Endothelial cell (in vitro differentiated cells): ENCODE results near the gene EPHX1. TPM values are rescaled to one million over a fixed set of nuclear protein-coding genes. Genes with fewer than 3 reads are reported as not detected.

ENCODE experiments used
- DNase-seq: peaks from one replicate; pipeline ENCODE4 v3.0.0; 2021; ENCODE audit warnings: low spot score
- H3K27ac Mint-ChIP-seq: one replicate; pipeline ENCODE4 v1.8.0; 2021; ENCODE audit warnings: mixed read lengths, inconsistent platforms; ENCODE audit not compliant: unreplicated experiment
- H3K27me3 Mint-ChIP-seq: one replicate; pipeline ENCODE4 v1.8.0; 2021; ENCODE audit warnings: mild to moderate bottlenecking, moderate library complexity, mixed read lengths, inconsistent platforms; ENCODE audit not compliant: unreplicated experiment
- H3K36me3 Mint-ChIP-seq: one replicate; pipeline ENCODE4 v1.8.0; 2021; ENCODE audit warnings: mild to moderate bottlenecking, low read depth, mixed read lengths, inconsistent platforms; ENCODE audit not compliant: unreplicated experiment
- H3K4me1 Mint-ChIP-seq: one replicate; pipeline ENCODE4 v1.8.0; 2021; ENCODE audit warnings: mild to moderate bottlenecking, mixed read lengths, inconsistent platforms; ENCODE audit not compliant: unreplicated experiment
- H3K4me3 Mint-ChIP-seq: one replicate; pipeline ENCODE4 v1.8.0; 2021; ENCODE audit warnings: mild to moderate bottlenecking, mixed read lengths, inconsistent platforms; ENCODE audit not compliant: unreplicated experiment
- H3K9me3 Mint-ChIP-seq: one replicate; pipeline ENCODE4 v1.8.0; 2021; ENCODE audit warnings: mixed read lengths, inconsistent platforms; ENCODE audit not compliant: unreplicated experiment
- total RNA-seq: library from RNA; stranded (reverse); fragmentation: NEBNext Ultra II Directional; extraction: Animal tissue kit (Norgen Biotek cat#: 25700); gene quantifications from one replicate; pipeline ENCODE4 v1.2.1, GENCODE V29; 2021; ENCODE audit not compliant: unreplicated experiment
- TF ChIP-seq, protein P1 (sequence below): fragments of 200-600 bp; sonication (generic); IDR thresholded peaks from one replicate; pipeline ENCODE4 v1.5.0; 2021; ENCODE audit warnings: antibody characterized with exemption; ENCODE audit not compliant: unreplicated experiment

The EPHX1 gene
- total RNA-seq, 1 donor from 2014 or later = 45.0 TPM

DNA sequence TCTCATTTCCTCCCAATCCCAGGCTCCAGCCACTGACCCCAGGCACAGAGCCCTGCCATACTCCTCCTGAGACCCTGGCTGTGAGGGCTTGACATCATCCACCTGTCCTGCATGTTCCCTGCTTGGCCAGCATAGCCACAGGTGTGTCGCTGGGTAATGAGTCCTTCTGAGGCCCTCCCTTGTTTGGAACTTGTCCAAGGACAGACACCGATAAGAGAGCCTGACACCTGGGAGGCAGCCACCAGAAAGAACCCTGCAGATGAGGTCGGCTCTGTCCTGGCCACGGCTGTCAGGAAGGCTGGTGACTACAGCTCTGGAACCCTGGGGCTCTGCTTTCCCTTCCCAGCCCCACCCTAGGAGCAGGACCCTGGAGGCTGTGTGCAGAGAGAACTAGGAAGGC lies 37.7 kb downstream of the EPHX1 start:
- Mint-ChIP-seq H3K27ac (no peak overlapping the region), H3K4me1 (peaks cover 12% of the 10 kb centered on the region), H3K27me3 (peaks cover 16% of the 10 kb centered on the region), H3K36me3 (peaks cover 63% of the 10 kb centered on the region), H3K9me3 (no peaks in the 10 kb centered on the region), H3K4me3 (no peak overlapping the region)
- TF ChIP-seq, protein P1, sequence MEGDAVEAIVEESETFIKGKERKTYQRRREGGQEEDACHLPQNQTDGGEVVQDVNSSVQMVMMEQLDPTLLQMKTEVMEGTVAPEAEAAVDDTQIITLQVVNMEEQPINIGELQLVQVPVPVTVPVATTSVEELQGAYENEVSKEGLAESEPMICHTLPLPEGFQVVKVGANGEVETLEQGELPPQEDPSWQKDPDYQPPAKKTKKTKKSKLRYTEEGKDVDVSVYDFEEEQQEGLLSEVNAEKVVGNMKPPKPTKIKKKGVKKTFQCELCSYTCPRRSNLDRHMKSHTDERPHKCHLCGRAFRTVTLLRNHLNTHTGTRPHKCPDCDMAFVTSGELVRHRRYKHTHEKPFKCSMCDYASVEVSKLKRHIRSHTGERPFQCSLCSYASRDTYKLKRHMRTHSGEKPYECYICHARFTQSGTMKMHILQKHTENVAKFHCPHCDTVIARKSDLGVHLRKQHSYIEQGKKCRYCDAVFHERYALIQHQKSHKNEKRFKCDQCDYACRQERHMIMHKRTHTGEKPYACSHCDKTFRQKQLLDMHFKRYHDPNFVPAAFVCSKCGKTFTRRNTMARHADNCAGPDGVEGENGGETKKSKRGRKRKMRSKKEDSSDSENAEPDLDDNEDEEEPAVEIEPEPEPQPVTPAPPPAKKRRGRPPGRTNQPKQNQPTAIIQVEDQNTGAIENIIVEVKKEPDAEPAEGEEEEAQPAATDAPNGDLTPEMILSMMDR = no peak
- DNase-seq = no peak

- H3K27ac Mint-ChIP-seq = peak overlapping the region; percentile 53
- H3K4me3 Mint-ChIP-seq = no peak overlapping the region
- H3K27me3 Mint-ChIP-seq = peaks cover 13% of the 10 kb centered on the region
- no peak for DNase-seq
- H3K9me3 Mint-ChIP-seq = no peaks in the 10 kb centered on the region
- H3K36me3 Mint-ChIP-seq = peaks cover 63% of the 10 kb centered on the region
- TF ChIP-seq, protein P1 = no peak
- peaks cover 12% of the 10 kb centered on the region for H3K4me1 Mint-ChIP-seq
These were observed 38.4 kb downstream of the EPHX1 start for GRCh38 chr1:225848030-225848955.

GRCh38 chr1:225849925-225850324 lies 40.0 kb downstream of the EPHX1 start:
- H3K36me3 Mint-ChIP-seq = peaks cover 69% of the 10 kb centered on the region
- H3K27ac Mint-ChIP-seq = peak overlapping the region; percentile 36
- no peaks in the 10 kb centered on the region for H3K9me3 Mint-ChIP-seq
- TF ChIP-seq, protein P1 = no peak
- H3K4me1 Mint-ChIP-seq = peaks cover 12% of the 10 kb centered on the region
- DNase-seq = no peak
- peak overlapping the region; percentile 69 for H3K4me3 Mint-ChIP-seq
- peaks cover 7% of the 10 kb centered on the region for H3K27me3 Mint-ChIP-seq

DNA sequence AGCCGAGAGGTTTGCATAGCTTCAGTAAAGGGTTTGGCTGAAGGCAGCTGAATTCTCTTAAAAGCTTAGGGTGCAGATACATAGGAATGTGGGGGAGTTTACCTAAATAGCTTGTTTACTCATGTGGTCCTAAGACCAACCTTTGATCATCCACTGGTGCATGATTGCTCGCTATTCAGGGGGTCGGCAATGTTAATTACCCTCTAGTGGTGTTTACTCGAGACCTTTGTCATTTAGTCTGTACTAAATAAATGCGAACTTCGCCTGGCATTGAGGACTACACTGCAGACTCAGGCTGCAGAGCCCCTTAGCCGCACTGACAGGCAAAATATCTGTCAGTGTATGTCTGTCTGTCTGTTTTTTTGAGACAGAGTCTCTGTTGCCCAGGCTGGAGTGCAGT lies 40.4 kb downstream of the EPHX1 start:
- TF ChIP-seq, protein P1 = no peak
- no peak for DNase-seq
- Mint-ChIP-seq H3K27ac (peak overlapping the region; percentile 36), H3K4me1 (peaks cover 12% of the 10 kb centered on the region), H3K36me3 (peaks cover 69% of the 10 kb centered on the region), H3K9me3 (no peaks in the 10 kb centered on the region), H3K4me3 (no peak overlapping the region), H3K27me3 (peaks cover 7% of the 10 kb centered on the region)

DNA sequence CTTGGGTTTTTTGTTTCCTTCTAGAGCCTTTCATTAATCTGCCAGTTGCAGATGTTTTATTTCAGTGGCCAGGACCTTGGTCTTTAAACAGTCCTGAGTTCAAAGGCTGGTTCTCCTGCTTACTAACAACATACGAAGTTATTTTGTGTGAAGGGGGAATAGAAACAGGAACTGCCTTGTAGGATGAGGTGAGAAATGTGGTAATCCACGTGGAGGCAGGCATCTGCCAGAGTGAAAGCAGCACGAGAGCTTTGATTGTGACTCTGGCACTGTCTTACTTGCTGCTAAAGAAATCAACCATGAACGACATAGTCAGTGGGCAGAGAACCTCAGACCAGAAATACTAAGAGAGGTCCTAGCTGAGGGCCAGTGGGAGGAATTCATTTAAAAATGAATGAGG lies 41.9 kb downstream of the EPHX1 start:
- H3K27ac Mint-ChIP-seq = no peak overlapping the region
- DNase-seq = no peak
- H3K27me3 Mint-ChIP-seq = peaks cover 7% of the 10 kb centered on the region
- peaks cover 12% of the 10 kb centered on the region for H3K4me1 Mint-ChIP-seq
- peak overlapping the region; percentile 33 for H3K4me3 Mint-ChIP-seq
- no peaks in the 10 kb centered on the region for H3K9me3 Mint-ChIP-seq
- TF ChIP-seq, protein P1 = no peak
- peaks cover 60% of the 10 kb centered on the region for H3K36me3 Mint-ChIP-seq
